CD14-positive monocyte (primary cell): ENCODE measurements around the gene ARHGAP35. TPM values are rescaled to one million over a fixed set of nuclear protein-coding genes. Genes with fewer than 3 reads are reported as not detected.

Experiments
- DNase-seq, 3 donors: peaks; one replicate each; pipeline ENCODE4 v3.0.0-alpha.2; 2011 to 2022
- H2AFZ ChIP-seq: 2 replicates; pipeline ENCODE4 v1.6.0; 2012; ENCODE audit warnings: mild to moderate bottlenecking, low read depth, low read length, inconsistent platforms; ENCODE audit not compliant: insufficient read depth, poor library complexity, severe bottlenecking
- H3K27ac ChIP-seq, 2 donors: 1 replicate in 1 of 2; 2 replicates in 1 of 2; pipeline ENCODE4 v1.5.1; 2012 to 2013; ENCODE audit warnings: low read length in 2 of 2, control low read depth in 1 of 2, inconsistent platforms in 1 of 2, low read depth in 1 of 2, mild to moderate bottlenecking in 1 of 2
- H3K27me3 ChIP-seq, 2 donors: one replicate each; pipeline versions ENCODE4 v1.6.0 to v1.6.1; 2011 to 2013; ENCODE audit warnings: low read length in 2 of 2; ENCODE audit not compliant: control insufficient read depth in 2 of 2, insufficient read depth in 2 of 2
- H3K36me3 ChIP-seq, 2 donors: replicated peaks in 1 of 2; 1 replicate in 1 of 2; 2 replicates in 1 of 2; pipeline versions ENCODE4 v1.5.1 to v1.6.1; 2012 to 2013; ENCODE audit warnings: low read length in 2 of 2, control low read depth in 1 of 2, inconsistent platforms in 1 of 2, mild to moderate bottlenecking in 1 of 2; ENCODE audit not compliant: insufficient read depth in 2 of 2, control insufficient read depth in 1 of 2
- H3K4me1 ChIP-seq, 2 donors: 1 replicate in 1 of 2; 2 replicates in 1 of 2; pipeline versions ENCODE4 v1.5.1 to v1.6.1; 2012 to 2013; ENCODE audit warnings: low read length in 2 of 2, control low read depth in 1 of 2, inconsistent platforms in 1 of 2, mild to moderate bottlenecking in 1 of 2, moderate library complexity in 1 of 2; ENCODE audit not compliant: insufficient read depth in 2 of 2, control insufficient read depth in 1 of 2
- H3K4me2 ChIP-seq: replicated peaks from 2 replicates; pipeline ENCODE3; 2012; ENCODE audit warnings: low read length, moderate library complexity, mild to moderate bottlenecking; ENCODE audit not compliant: poor library complexity, severe bottlenecking; ENCODE audit errors: extremely low read depth
- H3K4me3 ChIP-seq, 3 experiments: fragments of 200-600 bp in 1 of 3; sonication (generic) in 1 of 3; replicated peaks in 1 of 3; 1 replicate in 2 of 3; 2 replicates in 1 of 3; pipeline ENCODE4 v1.5.1; 2011 to 2013; ENCODE audit warnings: low read length in 3 of 3, mild to moderate bottlenecking in 3 of 3, control low read depth in 2 of 3, low read depth in 2 of 3, inconsistent platforms in 1 of 3, moderate library complexity in 1 of 3
- H3K79me2 ChIP-seq: 2 replicates; pipeline ENCODE4 v1.6.0; 2012; ENCODE audit warnings: mild to moderate bottlenecking, control low read depth, inconsistent platforms, low read length, moderate library complexity; ENCODE audit not compliant: insufficient read depth
- H3K9ac ChIP-seq: 2 replicates; pipeline ENCODE4 v1.6.0; 2017; ENCODE audit warnings: low read length, mild to moderate bottlenecking; ENCODE audit not compliant: insufficient read depth, poor library complexity, severe bottlenecking
- H3K9me3 ChIP-seq, 2 donors: replicated peaks in 1 of 2; 1 replicate in 1 of 2; 2 replicates in 1 of 2; pipeline versions ENCODE4 v1.5.1 to v1.6.1; 2012 to 2013; ENCODE audit warnings: low read length in 2 of 2, control low read depth in 1 of 2; ENCODE audit not compliant: control insufficient read depth in 1 of 2, insufficient read depth in 1 of 2
- H4K20me1 ChIP-seq: 2 replicates; pipeline ENCODE4 v1.6.0; 2012; ENCODE audit warnings: mild to moderate bottlenecking, low read length, control low read depth, moderate library complexity; ENCODE audit not compliant: insufficient read depth
- H3K27ac Mint-ChIP-seq, 7 donors: one replicate each; pipeline ENCODE4 v1.8.0; 2020; ENCODE audit warnings: mild to moderate bottlenecking in 7 of 7, mixed read lengths in 7 of 7, moderate library complexity in 6 of 7, inconsistent platforms in 2 of 7
- H3K27me3 Mint-ChIP-seq, 3 donors: one replicate each; pipeline ENCODE4 v1.8.0; 2021 to 2022; ENCODE audit warnings: low read depth in 3 of 3, mild to moderate bottlenecking in 3 of 3, mixed read lengths in 3 of 3, moderate library complexity in 3 of 3, inconsistent platforms in 1 of 3
- H3K36me3 Mint-ChIP-seq, 2 donors: one replicate each; pipeline ENCODE4 v1.8.0; 2020; ENCODE audit warnings: mixed read lengths in 2 of 2, inconsistent platforms in 1 of 2, mild to moderate bottlenecking in 1 of 2
- H3K4me1 Mint-ChIP-seq: one replicate; pipeline ENCODE4 v1.8.0; 2020; ENCODE audit warnings: mild to moderate bottlenecking, mixed read lengths
- H3K4me3 Mint-ChIP-seq, 2 donors: one replicate each; pipeline ENCODE4 v1.8.0; 2020; ENCODE audit warnings: mild to moderate bottlenecking in 2 of 2, mixed read lengths in 2 of 2, moderate library complexity in 1 of 2
- H3K9me3 Mint-ChIP-seq, 7 donors: one replicate each; pipeline ENCODE4 v1.8.0; 2020 to 2022; ENCODE audit warnings: mixed read lengths in 7 of 7, mild to moderate bottlenecking in 6 of 7, moderate library complexity in 6 of 7, inconsistent platforms in 2 of 7
- CTCF ChIP-seq: fragments of 200-600 bp; IDR thresholded peaks from one replicate; pipeline ENCODE4 v1.8.0; 2022; ENCODE audit warnings: antibody characterized with exemption, mild to moderate bottlenecking
- WGBS: methylation state at CpG from one replicate; pipeline ENCODE4 v1.1.5; 2013; ENCODE audit warnings: missing lambda C conversion rate; ENCODE audit not compliant: insufficient coverage; 5-methylcytosine and 5-hydroxymethylcytosine counted together
- intact Hi-C, 2 donors: fragments of 100-400 bp; cut with micrococcal nuclease; formaldehyde crosslinking; loops; one replicate each; pipeline versions ENCODE4 v1.15.0 to v1.15.1; 2023
- polyA plus RNA-seq, 3 donors: library from polyadenylated mRNA; depleted of rRNA in 1 of 3; unstranded in 2 of 3; stranded (reverse) in 1 of 3; fragments of 300-500 nt in 2 of 3; fragments of >200 nt in 1 of 3; fragmentation: Illumina TruSeq in 2 of 3; gene quantifications; 1 replicate in 2 of 3; 2 replicates in 1 of 3; pipeline ENCODE4 v1.2.3, GENCODE V29; 2012 to 2021

Gene ARHGAP35
- polyA plus RNA-seq, 3 donors: 1.5 to 7.6 (median 2.0) TPM

GRCh38 chr19:46849610-46850009 lies 11.2 kb upstream of the ARHGAP35 start:
- peak overlapping the region; percentile 70 for H3K9ac ChIP-seq
- H3K27ac Mint-ChIP-seq: peak overlapping the region; percentile 88 to 96 (median 93)
- peaks cover 29% of the 10 kb centered on the region for H4K20me1 ChIP-seq
- intact Hi-C loops: loop anchor here in 1 of 2 donors (2.0 to 10.0 kb wide), 3 partner anchors 62 to 985 kb away; partner anchors contain the start of genes FOXA3, SLC1A5, SYMPK and TMEM160
- H3K4me1 ChIP-seq: peaks cover 32 to 40% of the 10 kb centered on the region in 2 donors
- H3K4me2 ChIP-seq: peak overlapping the region; percentile 84
- no peaks in the 10 kb centered on the region for H3K9me3 ChIP-seq
- no peaks in the 10 kb centered on the region for H3K27me3 ChIP-seq
- H3K79me2 ChIP-seq: peaks cover 43% of the 10 kb centered on the region
- peak overlapping the region; percentile 75 to 92 (median 79) for H3K4me3 ChIP-seq
- no peak for DNase-seq
- H2AFZ ChIP-seq: no peak overlapping the region
- WGBS: 63% methylated on average over 5 of the region's 5 CpGs
- H3K36me3 ChIP-seq: peaks cover under 1 to 13% of the 10 kb centered on the region in 2 donors
- H3K4me1 Mint-ChIP-seq: peaks cover 37% of the 10 kb centered on the region
- H3K36me3 Mint-ChIP-seq: peaks cover 6 to 18% of the 10 kb centered on the region in 2 donors
- peaks cover 3 to 4% (median 3%) of the 10 kb centered on the region in 3 donors for H3K27me3 Mint-ChIP-seq
- H3K27ac ChIP-seq: peak overlapping the region; percentile 60 to 78
- peaks cover 0 to 1% (median 0%) of the 10 kb centered on the region in 7 donors for H3K9me3 Mint-ChIP-seq
- no peak for TF ChIP-seq CTCF
- H3K4me3 Mint-ChIP-seq: peak overlapping the region; percentile 95 to 100

- peaks cover 6 to 13% of the 10 kb centered on the region in 2 donors for H3K36me3 Mint-ChIP-seq
- peaks cover 37% of the 10 kb centered on the region for H3K4me1 Mint-ChIP-seq
- DNase-seq: peak; percentile 96 to 98 (median 97)
- Histone ChIP-seq H3K4me3 (peak within 1 kb of the TSS; percentile 75 to 92 (median 79)), H3K79me2 (peaks cover 43% of the 10 kb centered on the region), H2AFZ (peak within 1 kb of the TSS; percentile 89), H3K27ac (peak within 1 kb of the TSS; percentile 60 to 78), H3K9me3 (no peaks in the 10 kb centered on the region), H4K20me1 (peaks cover 29% of the 10 kb centered on the region), H3K4me1 (peaks cover 32 to 40% of the 10 kb centered on the region in 2 donors), H3K27me3 (no peaks in the 10 kb centered on the region), H3K36me3 (peaks cover 0 to 10% of the 10 kb centered on the region in 2 donors), H3K4me2 (peak within 1 kb of the TSS; percentile 84), H3K9ac (peak within 1 kb of the TSS; percentile 70)
- peak within 1 kb of the TSS; percentile 95 to 100 for H3K4me3 Mint-ChIP-seq
- H3K27me3 Mint-ChIP-seq: peaks cover 3 to 6% (median 4%) of the 10 kb centered on the region in 3 donors
- under 1% methylated on average over 49 of the region's 53 CpGs for WGBS
- peaks cover 0 to 1% (median 0%) of the 10 kb centered on the region in 7 donors for H3K9me3 Mint-ChIP-seq
- intact Hi-C loops: loop anchor here in 1 of 2 donors (2.0 to 10.0 kb wide), 3 partner anchors 63 to 986 kb away; partner anchors contain the start of genes FOXA3, SLC1A5, SYMPK and TMEM160
- no peak for TF ChIP-seq CTCF
- peak within 1 kb of the TSS; percentile 88 to 96 (median 93) for H3K27ac Mint-ChIP-seq
Measured at GRCh38 chr19:46850228-46851203, 10.3 kb upstream of the ARHGAP35 start, which contains the start of gene AP2S1. Gene AP2S1 (minus strand): TSS chr19:46850846. CDS start chr19:46850766, 80 bp downstream.
